Caco-2 (cell line): ENCODE results near the gene WDFY4. TPM values are rescaled to one million over a fixed set of nuclear protein-coding genes. Genes with fewer than 3 reads are reported as not detected.

Experiments used
- BruUV-seq: library from RNA; stranded (reverse); fragments of 400-500 nt; replicated peaks from 2 replicates; lab custom pipeline; 2021; lab: Mats Ljungman, UMichigan
- CTCF ChIA-PET: fragments of 300-600 bp; sonication (Branson Sonifier 250); formaldehyde crosslinking; loops from one replicate; lab custom pipeline; 2022; ENCODE audit warnings: antibody characterized with exemption; lab: Charles Lee
- POLR2A ChIA-PET: fragments of 300-600 bp; sonication (Branson Sonifier 250); formaldehyde crosslinking; loops from one replicate; lab custom pipeline; 2022; ENCODE audit warnings: antibody characterized with exemption; lab: Charles Lee
- DNase-seq, 2 experiments: peaks; one replicate each; pipeline versions ENCODE4 v3.0.0 to v3.0.0-alpha.2; 2020 to 2022
- H3K27me3 ChIP-seq: replicated peaks from 2 replicates; pipeline ENCODE4 v1.6.0; 2011; ENCODE audit warnings: low read length; ENCODE audit not compliant: control insufficient read depth, insufficient read depth
- H3K36me3 ChIP-seq: 2 replicates; pipeline ENCODE4 v1.5.1; 2011; ENCODE audit warnings: low read length; ENCODE audit not compliant: control insufficient read depth, insufficient read depth
- H3K4me1 ChIP-seq: fragments of 250-450 bp; sonication (Bioruptor Pico); 2 replicates; pipeline ENCODE4 v1.5.1; 2020; ENCODE audit warnings: mild to moderate bottlenecking
- H3K4me3 ChIP-seq: 2 replicates; pipeline ENCODE4 v1.5.1; 2011; ENCODE audit warnings: low read depth, mild to moderate bottlenecking, control low read depth, low read length
- H3K9me3 ChIP-seq: fragments of 250-450 bp; sonication (Bioruptor Pico); 2 replicates; pipeline ENCODE4 v1.5.1; 2020; ENCODE audit warnings: mild to moderate bottlenecking, moderate library complexity
- H3K27ac Mint-ChIP-seq: one replicate; pipeline ENCODE4 v1.8.0; 2022; ENCODE audit warnings: mixed read lengths; ENCODE audit not compliant: unreplicated experiment
- H3K27me3 Mint-ChIP-seq: one replicate; pipeline ENCODE4 v1.8.0; 2022; ENCODE audit warnings: mixed read lengths; ENCODE audit not compliant: insufficient read depth, unreplicated experiment
- H3K36me3 Mint-ChIP-seq: one replicate; pipeline ENCODE4 v1.8.0; 2022; ENCODE audit warnings: mild to moderate bottlenecking, mixed read lengths; ENCODE audit not compliant: insufficient read depth, unreplicated experiment
- H3K4me1 Mint-ChIP-seq: one replicate; pipeline ENCODE4 v1.8.0; 2022; ENCODE audit warnings: low read depth, mixed read lengths; ENCODE audit not compliant: unreplicated experiment
- H3K4me3 Mint-ChIP-seq: one replicate; pipeline ENCODE4 v1.8.0; 2022; ENCODE audit warnings: mild to moderate bottlenecking, moderate library complexity, mixed read lengths; ENCODE audit not compliant: unreplicated experiment
- H3K9me3 Mint-ChIP-seq: one replicate; pipeline ENCODE4 v1.8.0; 2022; ENCODE audit warnings: mixed read lengths; ENCODE audit not compliant: unreplicated experiment
- intact Hi-C: fragments of 100-400 bp; cut with micrococcal nuclease; formaldehyde crosslinking; loops from one replicate; pipeline ENCODE4 v1.10.0; 2022; ENCODE audit not compliant: unreplicated experiment
- total RNA-seq: library from RNA; stranded (reverse); gene quantifications from 2 replicates; pipeline ENCODE4 v1.2.3, GENCODE V29; 2022
- TF ChIP-seq, protein P1 (sequence below), 2 experiments: fragments of 200-600 bp in 1 of 2; IDR thresholded peaks; 1 replicate in 1 of 2; 2 replicates in 1 of 2; pipeline versions ENCODE4 v1.5.1 to v1.8.0; 2011 to 2022; ENCODE audit warnings: antibody characterized with exemption in 1 of 2, control low read depth in 1 of 2, inconsistent platforms in 1 of 2, low read depth in 1 of 2, low read length in 1 of 2, mild to moderate bottlenecking in 1 of 2, moderate library complexity in 1 of 2; ENCODE audit not compliant: insufficient read depth in 1 of 2, severe bottlenecking in 1 of 2, unreplicated experiment in 1 of 2

WDFY4 gene
- total RNA-seq, 1 experiment from 2014 or later: not detected

DNA sequence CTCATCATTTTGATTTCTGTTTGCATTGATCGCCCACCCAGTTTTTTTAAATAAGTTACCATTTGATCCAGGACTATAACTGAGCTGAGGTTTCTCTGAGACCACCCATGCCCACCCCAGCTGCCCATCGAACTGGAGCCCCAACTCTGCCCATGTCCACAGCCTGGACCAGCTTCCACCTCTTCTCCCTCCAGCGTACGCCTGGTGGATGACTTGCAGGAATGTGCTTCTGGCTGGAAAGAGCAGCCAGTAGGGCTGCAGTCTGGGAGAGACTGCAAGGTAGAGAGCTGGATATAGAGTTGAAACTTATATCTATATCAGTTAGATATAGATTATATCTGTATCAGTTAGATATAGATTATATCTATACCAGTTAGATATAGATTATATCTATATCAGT lies 280.8 kb downstream of the WDFY4 start:
- peaks cover 16% of the 10 kb centered on the region for H3K27me3 Mint-ChIP-seq
- ChIA-PET CTCF (no interaction called here), POLR2A (no interaction called here)
- no TSS peak for BruUV-seq
- Histone ChIP-seq H3K27me3 (no peaks in the 10 kb centered on the region), H3K4me1 (no peaks in the 10 kb centered on the region), H3K4me3 (no peak overlapping the region), H3K9me3 (no peaks in the 10 kb centered on the region), H3K36me3 (no peaks in the 10 kb centered on the region)
- H3K4me3 Mint-ChIP-seq: no peak overlapping the region
- intact Hi-C loops: no loop called here
- H3K4me1 Mint-ChIP-seq: no peaks in the 10 kb centered on the region
- H3K27ac Mint-ChIP-seq: no peak overlapping the region
- H3K36me3 Mint-ChIP-seq: no peaks in the 10 kb centered on the region
- H3K9me3 Mint-ChIP-seq: no peaks in the 10 kb centered on the region
- DNase-seq: no peak
- TF ChIP-seq, protein P1, sequence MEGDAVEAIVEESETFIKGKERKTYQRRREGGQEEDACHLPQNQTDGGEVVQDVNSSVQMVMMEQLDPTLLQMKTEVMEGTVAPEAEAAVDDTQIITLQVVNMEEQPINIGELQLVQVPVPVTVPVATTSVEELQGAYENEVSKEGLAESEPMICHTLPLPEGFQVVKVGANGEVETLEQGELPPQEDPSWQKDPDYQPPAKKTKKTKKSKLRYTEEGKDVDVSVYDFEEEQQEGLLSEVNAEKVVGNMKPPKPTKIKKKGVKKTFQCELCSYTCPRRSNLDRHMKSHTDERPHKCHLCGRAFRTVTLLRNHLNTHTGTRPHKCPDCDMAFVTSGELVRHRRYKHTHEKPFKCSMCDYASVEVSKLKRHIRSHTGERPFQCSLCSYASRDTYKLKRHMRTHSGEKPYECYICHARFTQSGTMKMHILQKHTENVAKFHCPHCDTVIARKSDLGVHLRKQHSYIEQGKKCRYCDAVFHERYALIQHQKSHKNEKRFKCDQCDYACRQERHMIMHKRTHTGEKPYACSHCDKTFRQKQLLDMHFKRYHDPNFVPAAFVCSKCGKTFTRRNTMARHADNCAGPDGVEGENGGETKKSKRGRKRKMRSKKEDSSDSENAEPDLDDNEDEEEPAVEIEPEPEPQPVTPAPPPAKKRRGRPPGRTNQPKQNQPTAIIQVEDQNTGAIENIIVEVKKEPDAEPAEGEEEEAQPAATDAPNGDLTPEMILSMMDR (IDR thresholded peaks at IDR 0.05; ENCODE audit: insufficient read depth in 1 of 2, low read depth in 1 of 2, low read length in 1 of 2, severe bottlenecking in 1 of 2, unreplicated experiment in 1 of 2): no peak

DNA sequence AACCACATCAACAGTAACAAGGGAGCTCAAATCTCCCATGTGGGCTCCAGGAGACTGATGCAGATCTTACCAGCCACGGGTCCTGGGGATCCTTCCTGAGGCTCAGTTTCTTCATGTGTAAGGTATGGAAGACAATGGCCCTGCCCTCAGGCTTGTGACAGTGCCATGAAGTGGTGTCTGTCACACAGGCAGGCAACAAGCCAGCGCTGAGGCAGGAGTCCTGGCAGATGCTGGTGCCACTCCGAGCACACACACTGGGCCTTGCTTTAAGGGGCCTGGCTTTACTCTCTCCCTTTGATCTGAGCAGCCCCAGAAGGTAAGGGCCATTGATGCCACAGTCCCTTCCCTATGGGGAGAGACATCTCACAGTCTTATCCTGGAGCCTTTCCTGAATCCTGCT lies 283.4 kb downstream of the WDFY4 start:
- intact Hi-C loops: no loop called here
- Histone ChIP-seq H3K4me1 (no peaks in the 10 kb centered on the region), H3K27me3 (no peaks in the 10 kb centered on the region), H3K9me3 (no peaks in the 10 kb centered on the region), H3K36me3 (no peaks in the 10 kb centered on the region), H3K4me3 (no peak overlapping the region)
- CTCF ChIA-PET: no interaction called here
- no peak for DNase-seq
- Mint-ChIP-seq H3K4me3 (no peak overlapping the region), H3K27me3 (peaks cover 16% of the 10 kb centered on the region), H3K27ac (no peak overlapping the region), H3K9me3 (no peaks in the 10 kb centered on the region), H3K4me1 (no peaks in the 10 kb centered on the region), H3K36me3 (no peaks in the 10 kb centered on the region)
- TF ChIP-seq, protein P1 (IDR thresholded peaks at IDR 0.05; ENCODE audit: insufficient read depth in 1 of 2, low read depth in 1 of 2, low read length in 1 of 2, severe bottlenecking in 1 of 2, unreplicated experiment in 1 of 2): no peak
- POLR2A ChIA-PET: no interaction called here
- no TSS peak for BruUV-seq

DNA sequence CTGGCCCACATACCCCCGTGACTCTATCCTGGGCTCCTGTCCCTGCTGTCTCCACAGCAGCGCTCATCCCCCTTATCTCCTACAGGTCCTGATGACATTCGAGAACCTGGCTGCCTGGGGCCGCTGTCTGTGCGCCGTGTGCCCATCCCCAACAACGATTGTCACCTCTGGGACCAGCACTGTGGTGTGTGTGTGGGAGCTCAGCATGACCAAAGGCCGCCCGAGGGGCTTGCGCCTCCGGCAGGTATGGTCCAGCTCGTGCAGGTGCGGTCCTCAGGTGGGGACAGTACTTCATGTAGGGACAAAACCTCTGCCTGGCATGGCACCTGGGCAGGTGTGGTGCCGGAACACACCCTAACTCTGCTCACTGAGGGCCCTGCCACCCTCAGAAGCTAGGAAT lies 285.4 kb downstream of the WDFY4 start:
- intact Hi-C loops: no loop called here
- TF ChIP-seq, protein P1 (IDR thresholded peaks at IDR 0.05; ENCODE audit: insufficient read depth in 1 of 2, low read depth in 1 of 2, low read length in 1 of 2, severe bottlenecking in 1 of 2, unreplicated experiment in 1 of 2): no peak
- no peaks in the 10 kb centered on the region for H3K4me1 ChIP-seq
- no peaks in the 10 kb centered on the region for H3K36me3 ChIP-seq
- Mint-ChIP-seq H3K27me3 (peaks cover 18% of the 10 kb centered on the region), H3K36me3 (no peaks in the 10 kb centered on the region), H3K27ac (no peak overlapping the region), H3K9me3 (no peaks in the 10 kb centered on the region), H3K4me1 (no peaks in the 10 kb centered on the region), H3K4me3 (no peak overlapping the region)
- POLR2A ChIA-PET: no interaction called here
- H3K4me3 ChIP-seq: no peak overlapping the region
- no TSS peak for BruUV-seq
- no peaks in the 10 kb centered on the region for H3K27me3 ChIP-seq
- no peak for DNase-seq
- CTCF ChIA-PET: no interaction called here
- H3K9me3 ChIP-seq: no peaks in the 10 kb centered on the region
